Liver (tissue), 9 donors: Measurements from ENCODE around the gene GPRC5A. TPM values are rescaled to one million over a fixed set of nuclear protein-coding genes. Genes with fewer than 3 reads are reported as not detected.

Experiments used
- DNase-seq: peaks from one replicate; pipeline ENCODE4 v3.0.0-alpha.2; 2017; ENCODE audit warnings: low spot score
- H3K27ac ChIP-seq, 2 donors: one replicate each; pipeline ENCODE4 v1.7.0; 2013; ENCODE audit warnings: inconsistent platforms in 2 of 2, low read length in 2 of 2, control low read depth in 1 of 2, low read depth in 1 of 2, mild to moderate bottlenecking in 1 of 2
- H3K27me3 ChIP-seq, 4 donors: one replicate each; pipeline versions ENCODE4 v1.6.1 to v1.7.0; 2013; ENCODE audit warnings: low read length in 3 of 4, inconsistent platforms in 1 of 4, mild to moderate bottlenecking in 1 of 4, moderate library complexity in 1 of 4; ENCODE audit not compliant: control insufficient read depth in 4 of 4, insufficient read depth in 4 of 4
- H3K36me3 ChIP-seq, 4 donors: one replicate each; pipeline versions ENCODE4 v1.6.1 to v1.7.0; 2013; ENCODE audit warnings: low read length in 3 of 4, mild to moderate bottlenecking in 3 of 4, low read depth in 1 of 4, moderate library complexity in 1 of 4; ENCODE audit not compliant: control insufficient read depth in 4 of 4, insufficient read depth in 3 of 4
- H3K4me1 ChIP-seq, 4 donors: one replicate each; pipeline versions ENCODE4 v1.6.1 to v1.7.0; 2013; ENCODE audit warnings: low read length in 3 of 4, mild to moderate bottlenecking in 3 of 4, moderate library complexity in 1 of 4; ENCODE audit not compliant: control insufficient read depth in 4 of 4, insufficient read depth in 4 of 4
- H3K4me3 ChIP-seq, 3 donors: one replicate each; pipeline versions ENCODE4 v1.6.1 to v1.7.0; 2013; ENCODE audit warnings: low read length in 3 of 3, control low read depth in 1 of 3, low read depth in 1 of 3, mild to moderate bottlenecking in 1 of 3
- H3K9ac ChIP-seq, 2 donors: one replicate each; pipeline ENCODE4 v1.7.0; 2013; ENCODE audit warnings: low read length in 2 of 2, mild to moderate bottlenecking in 2 of 2, moderate library complexity in 2 of 2, control low read depth in 1 of 2, low read depth in 1 of 2
- H3K9me3 ChIP-seq, 4 donors: one replicate each; pipeline versions ENCODE4 v1.6.1 to v1.7.0; 2013; ENCODE audit warnings: low read length in 3 of 4; ENCODE audit not compliant: control insufficient read depth in 4 of 4
- ATF3 ChIP-seq: IDR thresholded peaks from 2 replicates; pipeline ENCODE4 v1.6.1; 2016; ENCODE audit warnings: antibody characterized with exemption
- CTCF ChIP-seq: fragments of 150-350 bp; IDR thresholded peaks from 2 replicates; pipeline ENCODE4 v1.5.1; 2017; ENCODE audit warnings: improper control_type of control experiment, low read depth, low read length; ENCODE audit not compliant: missing input control
- GABPA ChIP-seq, 2 donors: IDR thresholded peaks in 1 of 2; conservative IDR thresholded peaks in 1 of 2; 2 replicates each; pipeline ENCODE4 v1.6.1; 2016; ENCODE audit warnings: antibody characterized with exemption in 2 of 2, mild to moderate bottlenecking in 1 of 2, moderate library complexity in 1 of 2
- HNF4A ChIP-seq, 2 donors: conservative IDR thresholded peaks; 2 replicates each; pipeline ENCODE4 v1.6.1; 2016; ENCODE audit warnings: antibody characterized with exemption in 2 of 2, mild to moderate bottlenecking in 2 of 2
- HNF4G ChIP-seq: IDR thresholded peaks from 2 replicates; pipeline ENCODE4 v1.6.1; 2016; ENCODE audit warnings: antibody characterized with exemption
- JUND ChIP-seq, 2 donors: IDR thresholded peaks; 2 replicates each; pipeline ENCODE4 v1.6.1; 2016; ENCODE audit warnings: antibody characterized with exemption in 2 of 2
- MAX ChIP-seq: IDR thresholded peaks from 2 replicates; pipeline ENCODE4 v1.6.1; 2016; ENCODE audit warnings: antibody characterized with exemption
- NR2F2 ChIP-seq: IDR thresholded peaks from 2 replicates; pipeline ENCODE4 v1.6.1; 2016; ENCODE audit warnings: antibody characterized with exemption
- RAD21 ChIP-seq, 2 donors: IDR thresholded peaks; 2 replicates each; pipeline ENCODE4 v1.6.1; 2016; ENCODE audit warnings: antibody characterized with exemption in 2 of 2, mild to moderate bottlenecking in 2 of 2
- REST ChIP-seq: IDR thresholded peaks from 2 replicates; pipeline ENCODE4 v1.6.1; 2016; ENCODE audit warnings: antibody characterized with exemption, mild to moderate bottlenecking
- RXRA ChIP-seq, 2 donors: IDR thresholded peaks; 2 replicates each; pipeline ENCODE4 v1.6.1; 2017 to 2018; ENCODE audit warnings: antibody characterized with exemption in 2 of 2, mild to moderate bottlenecking in 1 of 2
- SP1 ChIP-seq: IDR thresholded peaks from 2 replicates; pipeline ENCODE4 v1.6.1; 2018; ENCODE audit warnings: antibody characterized with exemption, mild to moderate bottlenecking
- YY1 ChIP-seq: IDR thresholded peaks from 2 replicates; pipeline ENCODE4 v1.6.1; 2016; ENCODE audit warnings: antibody characterized with exemption, mild to moderate bottlenecking
- ZBTB33 ChIP-seq: IDR thresholded peaks from 2 replicates; pipeline ENCODE4 v1.6.1; 2016; ENCODE audit warnings: antibody characterized with exemption
- WGBS: extraction: QIAGEN DNeasy Blood & Tissue Kit; methylation state at CpG from one replicate; pipeline ENCODE4 v1.1.7; 2013; 5-methylcytosine and 5-hydroxymethylcytosine counted together
- polyA plus RNA-seq, 2 donors: library from polyadenylated mRNA; stranded (reverse) in 1 of 2; unstranded in 1 of 2; fragments of 200-250 nt in 1 of 2; fragments of >200 nt in 1 of 2; fragmentation: Nextera tagmentation in 1 of 2; extraction: Ambion mirVana in 1 of 2; gene quantifications; one replicate each; pipeline versions ENCODE4 v1.2.1 to v1.2.3, GENCODE V29; 2013 to 2015
- total RNA-seq, 2 donors: library from RNA; depleted of rRNA; stranded (reverse); fragments of >200 nt; gene quantifications; one replicate each; pipeline ENCODE4 v1.2.3, GENCODE V29; 2014
- donor health status: healthy.
- donor health status: healthy.
- donor health status: healthy.
- donor health status: healthy.
- donor health status: healthy.

The GPRC5A gene
- total and polyA plus RNA-seq, 4 donors, result 0.09 to 0.17 (median 0.16) TPM; not detected in 1

- no peak overlapping the region for H3K27ac ChIP-seq
- peaks cover 0 to 2% (median 0%) of the 10 kb centered on the region in 4 donors for H3K4me1 ChIP-seq
- H3K4me3 ChIP-seq, result no peak overlapping the region
- no peaks in the 10 kb centered on the region for H3K27me3 ChIP-seq
- H3K9me3 ChIP-seq, result no peaks in the 10 kb centered on the region
- 70% methylated on average over 10 of the region's 10 CpGs for WGBS
- no peak overlapping the region for H3K9ac ChIP-seq
- TF ChIP-seq ATF3, result no peak
- no peak for TF ChIP-seq CTCF
- no peak for TF ChIP-seq MAX
- TF ChIP-seq HNF4G, result no peak
- TF ChIP-seq RXRA (IDR thresholded peaks at IDR 0.05), result no peak
- no peak for TF ChIP-seq JUND (IDR thresholded peaks at IDR 0.05)
- TF ChIP-seq RAD21 (IDR thresholded peaks at IDR 0.05), result no peak
- no peaks in the 10 kb centered on the region for H3K36me3 ChIP-seq
- no peak for DNase-seq
These were observed 19.0 kb upstream of the GPRC5A start for GRCh38 chr12:12872139-12872933.

- H3K4me1 ChIP-seq, result peaks cover 0 to 2% (median 0%) of the 10 kb centered on the region in 4 donors
- TF ChIP-seq HNF4G (no peak), SP1 (no peak), RAD21 (IDR thresholded peaks at IDR 0.05) (no peak), ZBTB33 (no peak), YY1 (no peak), ATF3 (no peak), CTCF (no peak), HNF4A (conservative IDR thresholded peaks at IDR 0.05) (no peak), REST (no peak), JUND (IDR thresholded peaks at IDR 0.05) (no peak), RXRA (IDR thresholded peaks at IDR 0.05) (no peak), NR2F2 (no peak), GABPA (IDR thresholded peaks at IDR 0.05 in 1 of 2, conservative IDR thresholded peaks at IDR 0.05 in 1 of 2) (no peak), MAX (no peak)
- no peaks in the 10 kb centered on the region for H3K9me3 ChIP-seq
- WGBS, result 87% methylated on average over 2 of the region's 2 CpGs
- no peak overlapping the region for H3K4me3 ChIP-seq
- no peak for DNase-seq
- H3K36me3 ChIP-seq, result no peaks in the 10 kb centered on the region
- no peak overlapping the region for H3K27ac ChIP-seq
- no peaks in the 10 kb centered on the region for H3K27me3 ChIP-seq
- no peak overlapping the region for H3K9ac ChIP-seq
These were observed 18.5 kb upstream of the GPRC5A start for GRCh38 chr12:12872934-12873275.
